Measurements from ENCODE around the gene FCGR3B. TPM values are rescaled to one million over a fixed set of nuclear protein-coding genes. Genes with fewer than 3 reads are reported as not detected.
A peak's percentile ranks its signal among the peaks of the same experiment; 100 is the strongest.
"Not testable (repeated sequence)": the region's sequence is repeated elsewhere in the genome, so short reads cannot be mapped to it uniquely, and the experiment has no call there.

The FCGR3B gene
- total RNA-seq, 2 donors from 2014 or later, result 0.22 to 2.4 TPM

GRCh38 chr1:161638251-161638993 lies 7.4 kb upstream of the FCGR3B start:
- H3K27ac ChIP-seq; H3K9me3 ChIP-seq; H3K9ac ChIP-seq (ENCODE audit: low read depth in 2 of 2, low read length in 2 of 2); intact Hi-C loops (cut with DNase I); H3K4me1 ChIP-seq; H3K36me3 ChIP-seq; H3K27me3 ChIP-seq; DNase-seq; H3K4me3 ChIP-seq: not testable (repeated sequence)

DNA sequence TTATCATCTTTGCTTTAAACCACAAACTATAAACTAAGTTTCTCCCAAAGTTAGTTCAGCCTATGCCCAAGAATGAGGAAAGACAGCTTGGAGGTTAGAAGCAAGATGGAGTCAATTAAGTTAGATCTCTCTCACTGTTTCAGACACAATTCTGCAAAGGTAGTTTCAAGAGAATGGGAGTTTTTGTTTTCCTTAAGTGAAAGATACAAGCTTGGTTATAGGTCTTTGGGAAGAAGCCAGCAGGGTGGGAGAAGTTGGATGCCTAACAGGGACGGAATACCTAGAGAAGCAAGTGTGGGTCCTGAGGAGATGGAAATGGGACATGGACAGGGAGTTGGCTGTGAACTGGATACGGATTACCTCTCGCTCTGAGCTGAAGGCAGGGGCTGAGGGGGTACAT lies 6.0 kb upstream of the FCGR3B start:
- DNase-seq; H3K36me3 ChIP-seq; H3K4me1 ChIP-seq; intact Hi-C loops (cut with DNase I); H3K27me3 ChIP-seq; H3K9me3 ChIP-seq; H3K9ac ChIP-seq (ENCODE audit: low read depth in 2 of 2, low read length in 2 of 2); H3K27ac ChIP-seq; H3K4me3 ChIP-seq: not testable (repeated sequence)

DNA sequence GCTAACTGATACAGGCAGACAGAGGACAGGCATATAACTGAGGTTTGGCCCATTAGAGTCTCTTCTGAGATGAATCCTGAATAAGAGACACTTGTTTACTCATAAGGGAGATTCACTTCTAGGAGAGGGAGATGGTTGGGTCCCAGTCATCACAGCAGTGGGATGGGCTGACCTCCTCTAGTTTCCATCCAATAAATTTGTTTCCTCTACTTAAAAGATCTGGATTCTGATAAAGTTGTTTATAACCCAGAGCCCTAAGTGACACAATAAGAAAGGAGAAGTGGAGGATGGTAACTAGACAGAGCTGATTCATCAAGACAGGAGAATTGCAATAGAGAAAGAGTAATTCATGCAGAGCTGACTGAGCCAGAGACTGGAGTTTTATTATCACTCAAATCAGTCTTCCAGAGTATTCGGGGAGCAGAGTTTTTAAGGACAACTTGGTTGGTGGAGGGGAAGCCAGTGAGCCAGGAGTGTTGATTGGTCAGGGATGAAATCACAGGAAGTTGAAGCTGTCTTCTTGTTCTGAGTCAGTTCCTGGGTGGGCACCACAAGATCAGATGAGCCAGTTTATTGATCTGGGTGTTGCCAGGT lies 5.3 kb upstream of the FCGR3B start:
- H3K27me3 ChIP-seq; intact Hi-C loops (cut with DNase I); DNase-seq; H3K9me3 ChIP-seq; H3K4me3 ChIP-seq; H3K4me1 ChIP-seq; H3K36me3 ChIP-seq; H3K9ac ChIP-seq (ENCODE audit: low read depth in 2 of 2, low read length in 2 of 2): not testable (repeated sequence)
- H3K27ac ChIP-seq, result peak overlapping the region; percentile 27

DNA sequence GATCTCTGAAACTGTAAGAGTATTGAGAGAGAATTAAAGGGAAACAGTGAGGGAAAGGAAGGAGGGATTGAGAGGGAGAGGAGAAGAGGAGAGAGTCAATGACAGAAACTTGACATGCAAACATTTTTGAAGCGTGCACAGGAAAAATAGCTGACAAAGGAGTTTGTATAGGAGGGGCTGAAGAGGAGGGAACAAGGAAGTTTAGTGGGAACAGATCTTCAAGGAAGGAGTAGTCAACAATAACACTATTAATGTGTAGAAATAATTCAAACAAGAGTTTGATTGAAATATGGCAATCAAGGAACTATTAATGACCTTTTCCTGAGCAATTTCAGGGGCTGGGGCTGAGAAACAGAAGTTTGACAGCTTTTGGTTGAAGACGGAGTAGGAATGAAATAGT lies 4.0 kb upstream of the FCGR3B start:
- H3K9ac ChIP-seq (ENCODE audit: low read depth in 2 of 2, low read length in 2 of 2); H3K36me3 ChIP-seq; intact Hi-C loops (cut with DNase I); DNase-seq; H3K4me1 ChIP-seq; H3K27me3 ChIP-seq; H3K27ac ChIP-seq; H3K4me3 ChIP-seq; H3K9me3 ChIP-seq: not testable (repeated sequence)

DNA sequence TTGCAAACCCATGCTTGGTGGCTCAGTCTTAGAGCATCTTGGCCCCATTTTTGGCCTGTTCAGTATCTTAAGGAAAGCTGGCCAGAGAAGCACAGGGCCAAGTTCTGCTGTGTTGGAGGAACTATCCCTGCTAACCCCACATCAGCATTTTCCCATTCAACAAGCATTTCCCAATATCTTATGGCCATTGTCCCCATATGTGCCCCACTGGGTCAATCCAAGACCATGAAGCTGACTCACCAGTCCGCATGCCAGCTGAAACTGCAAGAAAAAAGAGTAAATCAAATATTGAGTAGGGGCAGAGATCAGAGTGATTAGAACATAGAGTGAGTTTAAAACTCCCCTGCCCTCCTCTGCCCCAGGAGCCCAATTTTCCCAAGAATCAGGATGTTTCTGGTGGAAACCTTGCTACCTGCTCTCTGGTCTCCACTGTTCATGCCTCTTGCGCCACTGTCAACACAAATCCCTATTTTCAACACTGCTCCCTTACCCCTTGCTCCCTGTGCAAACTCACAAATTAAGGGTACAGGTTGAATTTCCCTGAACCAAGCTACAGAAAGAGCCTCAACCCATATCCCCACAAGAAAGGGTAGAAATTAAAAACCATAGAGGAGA lies 741 bp downstream of the FCGR3B start:
- DNase-seq; H3K4me3 ChIP-seq; H3K36me3 ChIP-seq; intact Hi-C loops (cut with DNase I); H3K27ac ChIP-seq; H3K27me3 ChIP-seq; H3K9ac ChIP-seq (ENCODE audit: low read depth in 2 of 2, low read length in 2 of 2); H3K9me3 ChIP-seq; H3K4me1 ChIP-seq: not testable (repeated sequence)

DNA sequence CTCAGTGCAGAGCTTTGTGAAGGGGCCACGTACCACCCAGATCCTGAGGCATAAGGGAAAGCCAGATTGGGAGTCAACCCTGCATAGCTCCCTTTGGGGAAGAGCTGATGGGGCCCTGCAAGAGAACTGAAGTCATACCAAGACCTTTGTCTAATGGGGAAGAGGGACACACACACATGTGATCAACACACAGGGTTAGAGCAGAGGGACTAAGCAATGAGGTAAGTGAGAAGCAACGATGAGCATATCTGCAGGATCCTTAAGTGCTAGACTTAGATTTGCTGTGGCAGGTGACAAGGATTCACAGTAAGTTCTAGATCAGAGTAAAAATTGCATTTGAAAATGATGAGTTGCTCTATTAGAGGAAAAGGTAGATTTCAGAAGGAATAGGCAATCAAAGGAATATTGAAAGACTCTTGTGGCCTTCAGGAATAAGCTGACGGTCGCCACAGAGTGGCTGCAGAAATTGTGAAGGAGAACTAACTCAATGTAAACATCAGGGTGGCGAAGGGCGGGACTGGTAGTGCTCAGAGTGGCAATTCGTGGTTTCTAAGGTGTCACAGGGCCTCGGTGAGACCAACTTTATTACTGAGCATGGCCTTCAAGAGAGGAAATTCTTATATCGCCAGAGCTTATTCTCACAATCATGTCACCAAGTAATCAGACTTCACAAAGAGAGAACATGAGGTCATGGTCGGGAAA lies 4.4 kb downstream of the FCGR3B start:
- H3K9me3 ChIP-seq; DNase-seq; H3K4me3 ChIP-seq; H3K9ac ChIP-seq (ENCODE audit: low read depth in 2 of 2, low read length in 2 of 2); intact Hi-C loops (cut with DNase I); H3K27me3 ChIP-seq; H3K27ac ChIP-seq; H3K4me1 ChIP-seq; H3K36me3 ChIP-seq: not testable (repeated sequence)

DNA sequence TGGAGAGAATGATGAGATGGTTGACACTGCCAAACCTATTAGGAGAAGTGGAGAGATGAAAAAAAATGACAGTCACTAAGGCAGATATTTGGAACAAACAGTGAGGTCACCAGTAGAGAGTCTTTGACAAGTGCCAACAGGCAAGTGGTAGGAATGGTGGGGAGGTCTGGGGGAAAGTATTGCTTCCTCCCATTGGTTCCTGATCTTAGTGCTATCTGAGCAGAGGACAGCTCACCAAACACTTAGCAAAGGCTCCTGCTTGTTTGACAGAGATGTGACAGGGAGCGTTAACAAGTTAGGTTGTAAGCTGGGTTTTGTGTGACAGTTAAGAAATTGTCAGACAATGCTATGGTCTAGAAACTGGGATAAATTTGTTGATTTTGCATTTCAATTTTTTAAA lies 6.4 kb downstream of the FCGR3B start:
- H3K4me1 ChIP-seq; H3K9me3 ChIP-seq; DNase-seq; H3K4me3 ChIP-seq; intact Hi-C loops (cut with DNase I); H3K27me3 ChIP-seq; H3K36me3 ChIP-seq; H3K9ac ChIP-seq (ENCODE audit: low read depth in 2 of 2, low read length in 2 of 2); H3K27ac ChIP-seq: not testable (repeated sequence)

- H3K9ac ChIP-seq (ENCODE audit: low read depth in 2 of 2, low read length in 2 of 2); intact Hi-C loops (cut with DNase I); H3K4me1 ChIP-seq; DNase-seq; H3K27ac ChIP-seq; H3K27me3 ChIP-seq; H3K36me3 ChIP-seq; H3K4me3 ChIP-seq; H3K9me3 ChIP-seq: not testable (repeated sequence)
Measured at GRCh38 chr1:161623401-161624051, 7.5 kb downstream of the FCGR3B start.

DNA sequence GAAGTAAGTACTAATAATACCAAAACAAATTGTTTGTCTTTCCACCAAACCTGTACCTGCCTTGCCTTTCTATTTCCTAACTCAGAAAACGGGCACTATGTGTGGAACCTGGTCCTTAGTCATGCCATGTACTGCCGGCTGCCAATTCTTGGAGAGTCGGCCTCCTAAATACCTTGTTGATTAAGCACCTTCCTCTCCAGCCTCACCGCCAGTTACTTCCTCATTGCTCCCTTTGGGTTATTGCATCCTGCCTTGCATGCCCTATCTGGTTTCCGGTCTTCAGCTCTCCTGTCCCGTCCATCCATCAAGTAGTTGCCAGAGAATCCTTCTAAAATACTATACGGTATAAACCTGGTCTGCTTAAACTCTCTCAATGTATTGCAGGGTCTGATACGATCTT lies 8.9 kb downstream of the FCGR3B start:
- H3K9me3 ChIP-seq; H3K36me3 ChIP-seq; H3K27me3 ChIP-seq; H3K9ac ChIP-seq (ENCODE audit: low read depth in 2 of 2, low read length in 2 of 2); DNase-seq; H3K4me1 ChIP-seq; H3K27ac ChIP-seq; intact Hi-C loops (cut with DNase I): not testable (repeated sequence)
- H3K4me3 ChIP-seq, result peak overlapping the region; percentile 11

- H3K9me3 ChIP-seq; H3K27ac ChIP-seq; H3K9ac ChIP-seq (ENCODE audit: low read depth in 2 of 2, low read length in 2 of 2); H3K36me3 ChIP-seq; H3K27me3 ChIP-seq; intact Hi-C loops (cut with DNase I); H3K4me1 ChIP-seq: not testable (repeated sequence)
- peak; percentile 30 for DNase-seq
- H3K4me3 ChIP-seq, result peak overlapping the region; percentile 11
Measured at GRCh38 chr1:161621181-161622000, 9.6 kb downstream of the FCGR3B start.

DNA sequence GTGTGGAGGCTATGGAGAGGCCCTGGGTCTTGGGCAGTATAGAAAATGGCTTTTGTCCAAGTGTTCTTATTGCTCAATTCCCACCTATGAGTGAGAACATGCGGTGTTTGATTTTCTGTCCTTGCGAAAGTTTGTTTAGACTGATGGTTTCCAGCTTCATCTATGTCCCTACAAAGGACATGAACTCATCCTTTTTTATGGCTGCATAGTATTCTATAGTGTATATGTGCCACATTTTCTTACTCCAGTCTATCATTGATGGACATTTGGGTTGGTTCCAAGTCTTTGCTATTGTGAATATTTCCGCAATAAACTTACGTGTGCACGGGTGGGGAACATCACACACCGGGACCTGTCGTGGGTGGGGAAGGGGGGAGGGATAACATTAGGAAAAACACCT lies 10.6 kb downstream of the FCGR3B start:
- H3K4me3 ChIP-seq; H3K9me3 ChIP-seq; H3K27me3 ChIP-seq; H3K4me1 ChIP-seq; intact Hi-C loops (cut with DNase I); DNase-seq; H3K9ac ChIP-seq (ENCODE audit: low read depth in 2 of 2, low read length in 2 of 2); H3K36me3 ChIP-seq; H3K27ac ChIP-seq: not testable (repeated sequence)

DNA sequence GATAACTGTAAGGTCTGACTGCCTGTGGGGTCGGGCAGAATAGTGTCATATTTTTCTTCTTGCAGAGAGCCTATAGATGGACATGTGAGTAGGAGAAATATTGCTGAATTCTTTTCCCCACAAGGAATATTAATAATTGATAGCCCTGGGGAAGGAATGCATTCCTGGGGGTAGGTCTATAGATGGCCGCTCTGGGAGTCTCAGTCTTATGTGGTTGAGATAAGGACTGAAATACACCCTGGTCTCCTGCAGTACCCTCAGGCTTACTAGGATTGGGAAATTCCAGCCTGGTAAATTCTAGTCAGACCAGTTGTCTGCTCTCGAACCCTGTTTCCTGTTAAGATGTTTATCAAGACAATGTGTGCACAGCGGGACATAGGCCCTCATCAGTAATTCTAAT lies 12.5 kb downstream of the FCGR3B start:
- H3K4me3 ChIP-seq; H3K4me1 ChIP-seq; H3K27me3 ChIP-seq; H3K36me3 ChIP-seq; DNase-seq; intact Hi-C loops (cut with DNase I); H3K9me3 ChIP-seq; H3K9ac ChIP-seq (ENCODE audit: low read depth in 2 of 2, low read length in 2 of 2); H3K27ac ChIP-seq: not testable (repeated sequence)

Data from colonic mucosa (tissue), 4 donors.